Osteocyte (in vitro differentiated cells): ENCODE data around the gene TENM4. TPM values are rescaled to one million over a fixed set of nuclear protein-coding genes. Genes with fewer than 3 reads are reported as not detected.
A peak's percentile ranks its signal among the peaks of the same experiment; 100 is the strongest.

ENCODE experiments used
- DNase-seq: peaks from one replicate; pipeline ENCODE4 v3.0.0; 2021; ENCODE audit warnings: mixed read lengths; ENCODE audit not compliant: unreplicated experiment; ENCODE audit errors: extremely low spot score
- H3K27ac Mint-ChIP-seq: one replicate; pipeline ENCODE4 v1.8.0; 2021; ENCODE audit warnings: mild to moderate bottlenecking, mixed read lengths; ENCODE audit not compliant: unreplicated experiment
- H3K27me3 Mint-ChIP-seq: one replicate; pipeline ENCODE4 v1.8.0; 2021; ENCODE audit warnings: mixed read lengths; ENCODE audit not compliant: unreplicated experiment
- H3K36me3 Mint-ChIP-seq: one replicate; pipeline ENCODE4 v1.8.0; 2021; ENCODE audit warnings: mixed read lengths; ENCODE audit not compliant: unreplicated experiment
- H3K4me1 Mint-ChIP-seq: one replicate; pipeline ENCODE4 v1.8.0; 2021; ENCODE audit warnings: mixed read lengths; ENCODE audit not compliant: unreplicated experiment
- H3K4me3 Mint-ChIP-seq: one replicate; pipeline ENCODE4 v1.8.0; 2021; ENCODE audit warnings: mild to moderate bottlenecking, moderate library complexity, mixed read lengths; ENCODE audit not compliant: unreplicated experiment
- H3K9me3 Mint-ChIP-seq: one replicate; pipeline ENCODE4 v1.8.0; 2021; ENCODE audit warnings: mixed read lengths; ENCODE audit not compliant: unreplicated experiment
- total RNA-seq: library from RNA; stranded (reverse); gene quantifications from 2 replicates; pipeline ENCODE4 v1.2.1, GENCODE V29; 2021
- TF ChIP-seq, protein P1 (sequence below): fragments of 200-600 bp; sonication (generic); IDR thresholded peaks from 2 replicates; pipeline ENCODE4 v1.5.0; 2021; ENCODE audit warnings: antibody characterized with exemption, mild to moderate bottlenecking, moderate library complexity

The TENM4 gene
- total RNA-seq, 1 donor from 2014 or later: 74.1 TPM

- H3K27me3 Mint-ChIP-seq: peaks cover 2% of the 10 kb centered on the region
- no peak overlapping the region for H3K4me3 Mint-ChIP-seq
- no peak overlapping the region for H3K27ac Mint-ChIP-seq
- DNase-seq: no peak
- no peaks in the 10 kb centered on the region for H3K36me3 Mint-ChIP-seq
- H3K9me3 Mint-ChIP-seq: no peaks in the 10 kb centered on the region
- TF ChIP-seq, protein P1, sequence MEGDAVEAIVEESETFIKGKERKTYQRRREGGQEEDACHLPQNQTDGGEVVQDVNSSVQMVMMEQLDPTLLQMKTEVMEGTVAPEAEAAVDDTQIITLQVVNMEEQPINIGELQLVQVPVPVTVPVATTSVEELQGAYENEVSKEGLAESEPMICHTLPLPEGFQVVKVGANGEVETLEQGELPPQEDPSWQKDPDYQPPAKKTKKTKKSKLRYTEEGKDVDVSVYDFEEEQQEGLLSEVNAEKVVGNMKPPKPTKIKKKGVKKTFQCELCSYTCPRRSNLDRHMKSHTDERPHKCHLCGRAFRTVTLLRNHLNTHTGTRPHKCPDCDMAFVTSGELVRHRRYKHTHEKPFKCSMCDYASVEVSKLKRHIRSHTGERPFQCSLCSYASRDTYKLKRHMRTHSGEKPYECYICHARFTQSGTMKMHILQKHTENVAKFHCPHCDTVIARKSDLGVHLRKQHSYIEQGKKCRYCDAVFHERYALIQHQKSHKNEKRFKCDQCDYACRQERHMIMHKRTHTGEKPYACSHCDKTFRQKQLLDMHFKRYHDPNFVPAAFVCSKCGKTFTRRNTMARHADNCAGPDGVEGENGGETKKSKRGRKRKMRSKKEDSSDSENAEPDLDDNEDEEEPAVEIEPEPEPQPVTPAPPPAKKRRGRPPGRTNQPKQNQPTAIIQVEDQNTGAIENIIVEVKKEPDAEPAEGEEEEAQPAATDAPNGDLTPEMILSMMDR: no peak
- H3K4me1 Mint-ChIP-seq: peaks cover 52% of the 10 kb centered on the region
These were observed 167.0 kb downstream of the TENM4 start for GRCh38 chr11:79273781-79274180.

GRCh38 chr11:79269611-79270307 is 171.1 kb downstream of the TENM4 start:
- H3K4me1 Mint-ChIP-seq: peaks cover 35% of the 10 kb centered on the region
- H3K36me3 Mint-ChIP-seq: no peaks in the 10 kb centered on the region
- no peak for DNase-seq
- no peaks in the 10 kb centered on the region for H3K9me3 Mint-ChIP-seq
- H3K27me3 Mint-ChIP-seq: no peaks in the 10 kb centered on the region
- H3K4me3 Mint-ChIP-seq: no peak overlapping the region
- TF ChIP-seq, protein P1: no peak
- peak overlapping the region; percentile 79 for H3K27ac Mint-ChIP-seq

- no peak for DNase-seq
- TF ChIP-seq, protein P1: no peak
- Mint-ChIP-seq H3K27me3 (peaks cover 6% of the 10 kb centered on the region), H3K27ac (no peak overlapping the region), H3K4me1 (peaks cover 23% of the 10 kb centered on the region), H3K4me3 (no peak overlapping the region), H3K9me3 (no peaks in the 10 kb centered on the region), H3K36me3 (no peaks in the 10 kb centered on the region)
These were observed 174.4 kb downstream of the TENM4 start for GRCh38 chr11:79266396-79266795.

DNA sequence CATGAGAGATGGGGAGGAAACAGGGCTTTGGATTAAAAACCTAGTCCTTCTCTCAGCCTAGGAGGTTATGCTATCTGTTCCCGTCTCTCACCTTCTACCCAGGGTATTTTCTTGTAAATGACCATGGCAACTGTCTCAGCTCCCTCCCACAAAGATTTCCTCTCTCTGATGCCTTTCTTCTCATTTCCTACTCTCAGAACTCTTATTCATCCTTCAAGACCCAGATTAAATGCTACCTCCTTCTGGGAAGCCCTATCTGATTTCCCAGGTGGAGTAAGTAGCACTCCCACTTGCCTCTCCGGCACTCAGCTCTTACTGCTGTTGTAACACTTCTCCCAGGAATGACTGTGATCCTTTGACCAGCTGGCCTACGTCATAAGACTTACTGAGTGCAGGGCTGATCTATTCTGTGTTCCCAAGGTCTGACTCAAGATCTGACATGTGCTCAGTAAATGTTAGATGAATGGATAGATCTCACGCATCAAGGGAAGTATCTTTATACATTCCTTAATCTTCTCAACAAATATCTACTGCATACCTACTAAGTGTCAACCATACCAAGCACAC is 175.0 kb downstream of the TENM4 start:
- TF ChIP-seq, protein P1: no peak
- no peaks in the 10 kb centered on the region for H3K9me3 Mint-ChIP-seq
- no peak overlapping the region for H3K4me3 Mint-ChIP-seq
- H3K36me3 Mint-ChIP-seq: no peaks in the 10 kb centered on the region
- H3K4me1 Mint-ChIP-seq: peaks cover 23% of the 10 kb centered on the region
- H3K27me3 Mint-ChIP-seq: peaks cover 7% of the 10 kb centered on the region
- no peak overlapping the region for H3K27ac Mint-ChIP-seq
- no peak for DNase-seq

GRCh38 chr11:79264284-79264683 is 176.5 kb downstream of the TENM4 start:
- Mint-ChIP-seq H3K4me3 (no peak overlapping the region), H3K27me3 (peaks cover 16% of the 10 kb centered on the region), H3K36me3 (no peaks in the 10 kb centered on the region), H3K9me3 (no peaks in the 10 kb centered on the region), H3K27ac (no peak overlapping the region), H3K4me1 (peaks cover 11% of the 10 kb centered on the region)
- DNase-seq: no peak
- TF ChIP-seq, protein P1: no peak
